ENCODE results near the gene ZNF3. TPM values are rescaled to one million over a fixed set of nuclear protein-coding genes. Genes with fewer than 3 reads are reported as not detected.

Gene ZNF3
- total and polyA plus RNA-seq, 9 donors, result 21.9 to 45.0 (median 38.4) TPM

GRCh38 chr7:100127866-100128636 lies 46.5 kb upstream of the ZNF3 start:
- Histone ChIP-seq H3K9me3 (no peaks in the 10 kb centered on the region), H3K27me3 (no peaks in the 10 kb centered on the region), H3K27ac (peak overlapping the region; percentile 89 to 95), H3K4me1 (ENCODE audit: insufficient read depth) (peaks cover 3% of the 10 kb centered on the region), H3K4me3 (peak overlapping the region; percentile 61), H3K36me3 (no peaks in the 10 kb centered on the region)
- DNase-seq, result peak in 2 of 5 donors; percentile 54 to 57
- TF ChIP-seq CTCF (IDR thresholded peaks at IDR 0.05) (no peak), POLR2A (IDR thresholded peaks at IDR 0.05) (no peak), EP300 (IDR thresholded peaks at IDR 0.05) (no peak)
- intact Hi-C loops (cut with DNase I), result no loop called here
- WGBS, 3 donors, result 2 to 3% (median 2%) methylated on average over 27 to 37 of the region's 37 CpGs

- no peaks in the 10 kb centered on the region for H3K9me3 ChIP-seq
- peak within 1 kb of the TSS; percentile 61 for H3K4me3 ChIP-seq
- peaks cover 3% of the 10 kb centered on the region for H3K4me1 ChIP-seq (ENCODE audit: insufficient read depth)
- H3K27ac ChIP-seq, result peak within 1 kb of the TSS; percentile 89 to 95
- 0 to 1% (median 1%) methylated on average over 55 to 85 of the region's 85 CpGs for WGBS, 3 donors
- TF ChIP-seq EP300 (IDR thresholded peaks at IDR 0.05), result no peak
- TF ChIP-seq CTCF (IDR thresholded peaks at IDR 0.05), result peak in 1 of 3 donors; percentile 19
- TF ChIP-seq POLR2A (IDR thresholded peaks at IDR 0.05), result no peak
- peak; percentile 88 to 92 (median 90) for DNase-seq
- intact Hi-C loops (cut with DNase I), result no loop called here
- no peaks in the 10 kb centered on the region for H3K36me3 ChIP-seq
- no peaks in the 10 kb centered on the region for H3K27me3 ChIP-seq
These were observed 45.7 kb upstream of the ZNF3 start, which contains the start of gene MBLAC1 for GRCh38 chr7:100126931-100127865. Gene MBLAC1 (plus strand): TSS chr7:100126967. CDS start chr7:100127396, 429 bp downstream.

- H3K27me3 ChIP-seq, result no peaks in the 10 kb centered on the region
- peak in 1 of 3 donors; percentile 20 for TF ChIP-seq CTCF (IDR thresholded peaks at IDR 0.05)
- no peak for TF ChIP-seq POLR2A (IDR thresholded peaks at IDR 0.05)
- H3K9me3 ChIP-seq, result no peaks in the 10 kb centered on the region
- H3K4me1 ChIP-seq (ENCODE audit: insufficient read depth), result peaks cover 3% of the 10 kb centered on the region
- DNase-seq, result no peak
- peak overlapping the region; percentile 61 for H3K4me3 ChIP-seq
- WGBS, 3 donors, result 11 to 14% (median 13%) methylated on average over 29 of the region's 29 CpGs
- H3K27ac ChIP-seq, result peak overlapping the region; percentile 89 to 95
- intact Hi-C loops (cut with DNase I), result no loop called here
- H3K36me3 ChIP-seq, result no peaks in the 10 kb centered on the region
These were observed 44.9 kb upstream of the ZNF3 start for GRCh38 chr7:100126239-100126930.
